Activated CD4-positive, alpha-beta memory T cell treated with anti-CD3 and anti-CD28 coated beads, Interleukin-2, amount 10 ng/mL, durations not matched to agents 7 days and 5 days (primary cell): ENCODE data around the gene H2BK1. TPM values are rescaled to one million over a fixed set of nuclear protein-coding genes. Genes with fewer than 3 reads are reported as not detected.

Source experiments
- CTCF ChIA-PET: fragments of 350-600 bp; sonication (Branson Sonifier 250); formaldehyde crosslinking; loops from one replicate; lab custom pipeline; 2021; ENCODE audit warnings: antibody characterized with exemption, inconsistent platforms; lab: Charles Lee
- POLR2A ChIA-PET: fragments of 350-600 bp; sonication (Branson Sonifier 250); formaldehyde crosslinking; loops from one replicate; lab custom pipeline; 2021; ENCODE audit warnings: antibody characterized with exemption; lab: Charles Lee
- DNase-seq: peaks from one replicate; pipeline ENCODE4 v3.0.0-alpha.2; 2020
- H3K27ac Mint-ChIP-seq: one replicate; pipeline ENCODE4 v1.8.0; 2021; ENCODE audit warnings: mild to moderate bottlenecking, mixed read lengths
- H3K27me3 Mint-ChIP-seq: one replicate; pipeline ENCODE4 v1.8.0; 2021; ENCODE audit warnings: mixed read lengths
- H3K36me3 Mint-ChIP-seq: one replicate; pipeline ENCODE4 v1.8.0; 2021; ENCODE audit warnings: low read depth, mixed read lengths
- H3K4me1 Mint-ChIP-seq: one replicate; pipeline ENCODE4 v1.8.0; 2021; ENCODE audit warnings: mixed read lengths
- H3K4me3 Mint-ChIP-seq: one replicate; pipeline ENCODE4 v1.8.0; 2021; ENCODE audit warnings: mild to moderate bottlenecking, mixed read lengths
- H3K9me3 Mint-ChIP-seq: one replicate; pipeline ENCODE4 v1.8.0; 2021; ENCODE audit warnings: mixed read lengths
- total RNA-seq, 2 experiments: library from RNA; stranded (reverse); gene quantifications; one replicate each; pipeline ENCODE4 v1.2.3, GENCODE V29; 2021

The H2BK1 gene
- total RNA-seq, 2 experiments from 2014 or later, result not detected

DNA sequence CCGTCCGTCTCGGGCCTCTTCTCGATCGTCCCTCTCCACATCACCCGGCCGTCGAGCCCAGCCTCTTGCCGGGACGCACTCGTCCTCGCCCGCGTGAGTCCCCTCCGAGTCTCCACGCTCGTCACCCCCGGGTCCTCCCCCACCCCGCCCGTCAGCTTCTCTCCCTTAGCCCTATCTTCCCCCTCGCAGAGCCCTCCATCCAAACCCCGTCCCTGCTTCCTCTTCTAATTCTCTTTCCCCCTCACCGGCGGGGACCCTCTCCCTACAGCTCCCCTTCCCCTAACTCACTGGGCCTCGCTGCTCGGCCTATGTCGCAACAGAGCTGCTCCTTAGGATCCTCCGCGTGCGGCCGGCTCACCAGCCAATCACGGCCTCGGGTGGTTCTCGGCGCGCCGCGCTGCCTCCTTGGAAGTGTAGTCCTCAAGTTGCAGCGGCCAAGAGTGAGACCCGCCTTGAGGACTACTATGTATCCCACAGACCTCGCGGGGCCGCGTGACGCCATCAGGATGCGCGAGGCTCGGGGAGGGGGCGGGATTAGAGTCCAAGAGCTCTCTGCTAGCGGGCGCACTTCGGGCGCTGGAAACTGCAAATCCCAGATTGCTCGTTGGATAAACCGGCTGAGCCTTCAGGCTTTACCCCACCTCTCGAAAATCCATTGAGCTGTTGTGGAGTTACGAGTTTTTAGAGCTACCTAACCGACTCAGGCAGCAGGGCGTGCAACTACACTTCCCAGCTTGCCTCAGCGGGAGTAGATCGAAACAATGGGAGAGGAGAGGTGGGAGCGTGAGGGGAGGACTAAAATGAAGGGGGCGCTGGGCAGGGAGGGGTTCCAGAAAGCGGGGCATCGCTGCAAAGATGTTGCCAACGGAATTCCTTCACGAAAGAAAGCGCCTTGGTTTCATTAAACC, 16.8 kb upstream of the H2BK1 start, which contains the start of gene ABCF2:
ABCF2 (minus strand) TSS at position 331 of the 908 bp plus-strand sequence. CDS start 747 bp downstream, outside the sequence.
- Mint-ChIP-seq H3K27ac (peak within 1 kb of the TSS; percentile 83), H3K36me3 (peaks cover 29% of the 10 kb centered on the region), H3K4me1 (peaks cover 46% of the 10 kb centered on the region), H3K27me3 (no peaks in the 10 kb centered on the region), H3K4me3 (peak within 1 kb of the TSS; percentile 98), H3K9me3 (no peaks in the 10 kb centered on the region)
- DNase-seq, result peak; percentile 99
- CTCF ChIA-PET, result interaction anchor here (0.6 to 5.3 kb wide), 14 partner anchors 9 to 219 kb away, joined by 3 to 47 read pairs (median 4); no protein-coding TSS in a partner anchor
- POLR2A ChIA-PET, result interaction anchor here (0.7 to 3.6 kb wide), 9 partner anchors 9 to 114 kb away, joined by 3 to 30 read pairs (median 8); partner anchors contain the start of genes H2BK1 and NUB1

DNA sequence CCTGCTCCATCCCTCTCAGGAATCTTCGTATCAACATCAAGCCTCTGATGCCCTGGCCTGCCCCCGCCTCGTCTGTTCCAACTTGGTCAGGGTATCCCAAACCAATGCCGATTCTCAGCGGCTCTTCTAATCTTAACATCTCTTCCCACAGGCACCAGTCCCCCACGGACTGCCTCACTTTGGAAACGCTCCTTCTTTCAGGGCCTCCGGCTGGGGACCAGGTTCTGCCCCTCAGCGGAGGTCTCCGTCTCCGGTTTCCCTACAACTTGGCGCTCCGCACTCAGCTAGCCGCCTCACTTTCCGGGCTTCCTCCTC, 16.2 kb upstream of the H2BK1 start:
- ChIA-PET CTCF (interaction anchor here (0.6 to 5.3 kb wide), 12 partner anchors 10 to 131 kb away, joined by 3 to 47 read pairs (median 4); no protein-coding TSS in a partner anchor), POLR2A (interaction anchor here (0.9 to 3.6 kb wide), 8 partner anchors 8 to 27 kb away, joined by 3 to 30 read pairs (median 10); partner anchors contain the start of gene H2BK1)
- Mint-ChIP-seq H3K27ac (peak overlapping the region; percentile 83), H3K27me3 (no peaks in the 10 kb centered on the region), H3K36me3 (peaks cover 30% of the 10 kb centered on the region), H3K4me3 (peak overlapping the region; percentile 98), H3K4me1 (peaks cover 40% of the 10 kb centered on the region), H3K9me3 (no peaks in the 10 kb centered on the region)
- no peak for DNase-seq

DNA sequence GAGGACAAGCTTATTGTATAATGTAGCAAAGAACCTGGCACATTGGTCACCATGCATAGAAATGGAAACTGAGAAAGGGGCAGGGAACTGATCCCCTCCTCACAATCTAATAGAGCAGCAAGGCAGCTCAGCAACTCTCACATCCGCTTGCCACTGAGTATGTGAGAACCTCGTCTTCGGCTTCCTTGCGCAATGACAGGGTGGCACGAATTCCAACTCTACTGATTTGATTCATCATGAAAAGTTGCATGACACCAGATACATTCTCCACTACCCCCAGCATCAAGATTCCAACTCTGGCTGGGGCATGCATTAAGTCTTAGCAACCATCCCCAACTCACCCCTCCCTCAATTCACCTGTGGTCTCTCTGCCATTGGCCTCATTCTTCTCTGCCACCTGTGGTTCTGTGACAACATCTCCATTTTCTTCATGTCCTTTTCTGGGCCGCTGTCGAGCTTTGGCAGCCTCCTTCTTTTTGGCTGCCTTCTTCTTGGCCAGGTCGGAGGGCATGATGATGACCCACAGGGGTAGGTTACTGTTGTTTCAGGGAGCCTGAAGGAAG, 15.7 kb upstream of the H2BK1 start:
- Mint-ChIP-seq H3K4me1 (peaks cover 36% of the 10 kb centered on the region), H3K27me3 (no peaks in the 10 kb centered on the region), H3K27ac (peak overlapping the region; percentile 83), H3K4me3 (peak overlapping the region; percentile 98), H3K9me3 (no peaks in the 10 kb centered on the region), H3K36me3 (peaks cover 33% of the 10 kb centered on the region)
- no peak for DNase-seq
- ChIA-PET POLR2A (interaction anchor here (2.0 to 3.6 kb wide), 4 partner anchors 13 to 26 kb away, joined by 6 to 30 read pairs (median 21); partner anchors contain the start of gene H2BK1), CTCF (interaction anchor here (0.8 to 5.3 kb wide), 6 partner anchors 18 to 125 kb away, joined by 3 to 47 read pairs (median 4); no protein-coding TSS in a partner anchor)

DNA sequence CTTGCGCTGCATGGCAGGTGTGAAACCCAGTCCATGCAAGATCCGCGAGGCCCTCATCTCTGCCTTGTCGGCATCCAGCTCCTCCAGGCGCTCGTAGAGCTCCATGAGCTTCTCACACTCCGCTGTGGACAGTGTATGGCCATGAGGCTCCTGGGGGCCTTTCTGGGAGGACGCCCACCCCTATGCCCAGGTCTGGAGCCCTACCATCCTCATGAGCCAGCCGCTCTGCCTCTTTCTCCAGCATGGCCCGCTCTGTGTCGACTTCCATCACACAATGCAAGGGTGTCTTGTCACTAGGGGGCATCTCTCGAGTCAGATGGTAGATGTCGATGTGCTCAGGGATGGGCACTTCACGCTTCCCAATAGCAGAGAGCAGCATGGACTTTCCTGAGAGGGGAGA, 13.4 kb upstream of the H2BK1 start:
- DNase-seq, result no peak
- ChIA-PET CTCF (no interaction called here), POLR2A (interaction anchor here (1.1 to 1.2 kb wide), 2 partner anchors 9 to 17 kb away, joined by 3 to 5 read pairs; partner anchors contain the start of gene CHPF2)
- Mint-ChIP-seq H3K9me3 (no peaks in the 10 kb centered on the region), H3K27ac (no peak overlapping the region), H3K27me3 (no peaks in the 10 kb centered on the region), H3K4me1 (peaks cover 36% of the 10 kb centered on the region), H3K4me3 (no peak overlapping the region), H3K36me3 (peaks cover 46% of the 10 kb centered on the region)

DNA sequence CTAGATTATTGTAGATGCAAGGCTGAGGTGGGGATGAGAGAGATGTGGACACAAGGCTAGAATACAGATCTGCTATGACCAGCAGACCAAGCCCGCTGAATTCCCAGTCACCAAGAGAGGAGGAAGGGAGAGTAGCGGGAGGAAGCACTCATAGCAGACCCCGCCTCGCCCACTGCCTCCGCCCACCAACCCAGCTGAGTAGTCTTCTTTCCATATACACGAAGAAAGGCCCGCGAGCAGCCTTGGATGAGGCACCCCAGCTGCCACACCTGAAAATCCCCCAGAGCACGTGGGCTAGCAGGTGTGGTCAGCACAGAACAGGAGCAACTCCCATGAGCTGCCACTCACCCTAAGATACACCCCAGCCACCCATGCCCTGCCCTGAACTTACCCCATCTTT, 7.9 kb upstream of the H2BK1 start:
- ChIA-PET POLR2A (interaction anchor here (1.1 kb wide), 1 partner anchor 9 kb away, joined by 8 read pairs; the partner anchor contains the start of gene ABCF2), CTCF (interaction anchor here (2.0 kb wide), 1 partner anchor 26 kb away, joined by 5 read pairs; no protein-coding TSS in a partner anchor)
- H3K4me1 Mint-ChIP-seq, result no peaks in the 10 kb centered on the region
- H3K36me3 Mint-ChIP-seq, result peaks cover 58% of the 10 kb centered on the region
- no peak for DNase-seq
- H3K27ac Mint-ChIP-seq, result no peak overlapping the region
- no peak overlapping the region for H3K4me3 Mint-ChIP-seq
- H3K9me3 Mint-ChIP-seq, result no peaks in the 10 kb centered on the region
- no peaks in the 10 kb centered on the region for H3K27me3 Mint-ChIP-seq

DNA sequence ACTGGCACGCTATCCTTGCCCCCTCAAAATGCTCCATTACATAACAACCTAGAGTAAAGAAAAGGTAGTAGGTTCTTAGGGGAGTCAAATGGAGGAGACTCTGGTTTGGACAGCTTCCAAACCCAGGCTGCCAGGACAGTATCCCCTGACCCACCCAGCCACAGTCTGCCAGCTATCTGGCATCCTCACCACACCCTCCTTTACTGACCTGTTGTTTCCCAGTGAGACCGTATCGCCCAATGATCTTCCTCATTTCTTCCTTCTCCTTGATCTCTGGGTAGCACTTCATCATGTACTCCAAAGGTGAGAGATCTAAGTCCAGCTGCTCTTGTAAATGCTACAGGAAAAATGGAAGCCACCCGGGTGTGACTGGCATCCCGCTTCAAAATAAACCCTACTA, 5.1 kb upstream of the H2BK1 start:
- Mint-ChIP-seq H3K4me3 (no peak overlapping the region), H3K27ac (no peak overlapping the region), H3K27me3 (no peaks in the 10 kb centered on the region), H3K4me1 (no peaks in the 10 kb centered on the region), H3K9me3 (no peaks in the 10 kb centered on the region), H3K36me3 (peaks cover 54% of the 10 kb centered on the region)
- POLR2A ChIA-PET, result interaction anchor here (1.6 to 5.4 kb wide), 2 partner anchors 11 to 36 kb away, joined by 3 to 23 read pairs; partner anchors contain the start of gene ABCF2
- CTCF ChIA-PET, result interaction anchor here (7.6 kb wide), 1 partner anchor 28 kb away, joined by 22 read pairs; no protein-coding TSS in a partner anchor
- DNase-seq, result no peak

DNA sequence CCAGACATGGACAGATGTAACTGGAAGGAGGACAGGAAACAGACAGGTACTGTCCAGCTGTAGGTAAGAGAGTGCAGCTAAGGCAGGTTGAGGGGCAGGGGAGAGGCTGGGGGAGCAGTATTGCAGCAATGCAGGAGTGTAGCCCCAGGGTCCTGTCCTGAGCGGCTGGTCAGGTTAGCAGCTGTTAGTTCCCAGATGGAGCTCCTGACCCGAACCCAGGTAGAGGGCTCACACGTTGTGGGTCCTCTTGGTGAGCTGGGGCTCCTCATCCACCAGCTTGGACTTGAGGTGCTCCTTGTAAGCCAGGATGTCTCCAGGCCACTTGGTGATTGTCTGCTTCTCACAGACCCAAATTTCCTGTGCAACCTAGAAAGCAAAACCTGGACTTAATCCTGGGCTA, 3.5 kb upstream of the H2BK1 start:
- peaks cover 47% of the 10 kb centered on the region for H3K36me3 Mint-ChIP-seq
- H3K9me3 Mint-ChIP-seq, result no peaks in the 10 kb centered on the region
- no peaks in the 10 kb centered on the region for H3K27me3 Mint-ChIP-seq
- ChIA-PET CTCF (interaction anchor here (7.6 kb wide), 1 partner anchor 30 kb away, joined by 22 read pairs; no protein-coding TSS in a partner anchor), POLR2A (interaction anchor here (1.2 to 5.4 kb wide), 4 partner anchors 8 to 19 kb away, joined by 3 to 23 read pairs (median 4); partner anchors contain the start of genes ABCF2 and CHPF2)
- H3K27ac Mint-ChIP-seq, result no peak overlapping the region
- DNase-seq, result no peak
- no peaks in the 10 kb centered on the region for H3K4me1 Mint-ChIP-seq
- no peak overlapping the region for H3K4me3 Mint-ChIP-seq

DNA sequence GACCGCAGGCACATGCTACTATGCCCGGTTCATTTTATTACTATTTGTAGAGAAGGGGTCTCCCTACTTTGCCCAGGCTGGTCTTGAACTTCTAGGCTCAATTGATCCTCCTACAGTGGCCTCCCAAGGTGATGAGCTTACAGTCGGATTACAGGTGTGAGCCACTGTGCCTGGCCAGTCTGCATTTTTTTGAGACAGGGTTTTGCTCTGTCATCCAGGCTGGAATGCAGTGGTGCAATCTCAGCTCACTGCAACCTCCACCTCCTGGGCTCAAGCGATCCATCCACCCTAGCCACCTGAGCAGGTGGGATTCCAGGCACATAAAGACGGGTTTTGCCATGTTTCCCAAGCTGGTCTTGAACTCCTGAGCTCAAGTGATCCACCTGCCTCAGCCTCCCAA, 2.3 kb upstream of the H2BK1 start:
- H3K27ac Mint-ChIP-seq, result no peak overlapping the region
- no peak for DNase-seq
- no peak overlapping the region for H3K4me3 Mint-ChIP-seq
- H3K9me3 Mint-ChIP-seq, result no peaks in the 10 kb centered on the region
- ChIA-PET CTCF (interaction anchor here (7.6 kb wide), 1 partner anchor 31 kb away, joined by 22 read pairs; no protein-coding TSS in a partner anchor), POLR2A (interaction anchor here (1.2 to 5.4 kb wide), 2 partner anchors 13 to 20 kb away, joined by 4 to 23 read pairs; partner anchors contain the start of genes ABCF2 and CHPF2)
- peaks cover 10% of the 10 kb centered on the region for H3K4me1 Mint-ChIP-seq
- peaks cover 35% of the 10 kb centered on the region for H3K36me3 Mint-ChIP-seq
- H3K27me3 Mint-ChIP-seq, result no peaks in the 10 kb centered on the region

DNA sequence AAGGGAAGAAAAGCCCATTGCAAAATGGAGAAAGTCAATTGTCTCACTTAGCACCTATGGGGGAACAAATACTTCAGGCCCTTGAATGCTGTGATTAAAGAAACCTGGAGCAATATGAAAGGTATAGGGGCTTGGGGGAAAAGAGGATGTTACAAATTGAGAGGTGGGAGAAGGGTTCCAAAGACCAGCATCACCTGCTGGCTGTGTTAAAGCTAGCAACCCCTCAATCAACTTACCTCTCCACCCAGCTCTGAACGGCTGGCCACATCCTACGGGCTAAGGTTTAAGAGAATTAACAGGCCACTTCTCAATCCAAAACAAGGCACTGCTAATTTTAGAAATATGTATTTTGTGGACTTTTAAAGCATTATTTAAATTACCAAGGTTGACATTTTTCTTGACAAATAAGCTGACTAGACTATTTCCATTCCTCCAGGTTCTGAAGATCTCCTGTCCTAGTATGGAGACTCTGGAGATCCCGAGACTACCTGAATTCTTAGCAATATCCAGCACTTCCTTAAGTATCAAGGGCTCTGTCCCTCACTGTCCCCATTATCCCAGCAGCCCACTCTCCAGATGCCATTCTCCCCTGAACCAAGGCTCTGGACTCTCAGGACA, 976 bp upstream of the H2BK1 start:
- Mint-ChIP-seq H3K4me3 (no peak overlapping the region), H3K9me3 (no peaks in the 10 kb centered on the region), H3K27me3 (no peaks in the 10 kb centered on the region), H3K27ac (no peak overlapping the region), H3K4me1 (peaks cover 23% of the 10 kb centered on the region), H3K36me3 (peaks cover 34% of the 10 kb centered on the region)
- POLR2A ChIA-PET, result interaction anchor here (5.4 kb wide), 1 partner anchor 15 kb away, joined by 23 read pairs; the partner anchor contains the start of gene ABCF2
- CTCF ChIA-PET, result interaction anchor here (7.6 kb wide), 1 partner anchor 33 kb away, joined by 22 read pairs; no protein-coding TSS in a partner anchor
- DNase-seq, result no peak

DNA sequence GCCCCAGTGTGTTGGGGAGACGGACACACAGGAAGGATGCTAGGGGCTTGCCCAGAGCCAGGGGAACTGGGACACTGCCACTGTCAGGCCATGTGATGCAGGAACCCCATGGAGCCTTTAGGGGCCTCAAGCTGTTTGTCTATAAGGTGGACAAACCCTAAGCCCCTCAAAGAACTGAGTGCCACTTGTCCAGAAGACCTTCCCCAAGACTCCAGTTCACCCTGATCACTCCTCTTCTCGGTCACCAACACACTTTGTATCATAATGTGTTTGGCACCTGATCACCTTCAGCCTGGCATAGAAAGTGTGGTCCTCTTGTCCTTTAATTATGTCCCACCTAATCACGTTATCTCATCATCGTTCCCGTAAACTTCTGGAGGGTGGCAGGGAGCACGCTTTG, 700 bp downstream of the H2BK1 start:
- Mint-ChIP-seq H3K36me3 (peaks cover 19% of the 10 kb centered on the region), H3K4me1 (peaks cover 27% of the 10 kb centered on the region), H3K27me3 (no peaks in the 10 kb centered on the region), H3K9me3 (no peaks in the 10 kb centered on the region), H3K4me3 (no peak overlapping the region), H3K27ac (no peak overlapping the region)
- POLR2A ChIA-PET, result interaction anchor here (1.8 kb wide), 1 partner anchor 23 kb away, joined by 7 read pairs; the partner anchor contains the start of gene CHPF2
- CTCF ChIA-PET, result no interaction called here
- no peak for DNase-seq

DNA sequence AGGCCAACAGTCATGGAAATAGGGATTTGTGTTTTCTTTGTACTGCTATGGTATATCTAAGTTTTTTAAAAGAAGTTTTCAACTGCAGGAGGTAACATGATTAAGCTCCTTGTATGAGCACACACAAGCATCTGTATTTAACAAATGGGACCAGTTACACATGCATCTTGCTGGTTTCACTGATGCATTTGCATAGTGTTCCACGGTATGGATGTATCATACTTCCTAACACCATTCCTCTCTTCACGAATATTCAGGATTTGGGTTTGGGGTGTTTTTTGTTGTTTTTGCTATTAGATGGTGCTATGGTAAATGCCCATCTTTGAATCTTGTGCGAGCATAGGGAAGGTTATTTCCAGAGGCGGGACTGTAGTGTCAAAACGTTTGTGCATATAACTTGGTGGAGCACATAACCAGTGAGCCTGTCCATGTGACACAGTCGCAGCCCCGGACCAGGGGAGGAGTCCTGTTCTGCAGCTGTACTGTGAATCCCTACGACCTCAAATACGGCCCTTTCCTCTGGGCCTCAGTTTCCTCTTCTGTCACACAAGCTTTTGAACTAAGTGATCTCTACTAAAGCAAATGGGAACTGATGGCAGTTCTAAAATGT, 1.9 kb downstream of the H2BK1 start:
- POLR2A ChIA-PET, result interaction anchor here (1.8 to 3.5 kb wide), 3 partner anchors 13 to 24 kb away, joined by 6 to 30 read pairs (median 29); partner anchors contain the start of genes ABCF2 and CHPF2

More for the DNA sequence above, 1.9 kb downstream of the H2BK1 start:
- no peaks in the 10 kb centered on the region for H3K9me3 Mint-ChIP-seq
- H3K27ac Mint-ChIP-seq, result no peak overlapping the region
- CTCF ChIA-PET, result interaction anchor here (1.8 to 3.0 kb wide), 3 partner anchors 19 to 39 kb away, joined by 4 to 20 read pairs (median 9); partner anchors contain the start of gene ABCF2
- H3K4me3 Mint-ChIP-seq, result no peak overlapping the region
- no peaks in the 10 kb centered on the region for H3K27me3 Mint-ChIP-seq
- H3K4me1 Mint-ChIP-seq, result peaks cover 27% of the 10 kb centered on the region
- no peak for DNase-seq
- H3K36me3 Mint-ChIP-seq, result peaks cover 13% of the 10 kb centered on the region
